HG03342 (cell line): Measurements from ENCODE around the gene CACNA1G.

ENCODE experiments used
- ATAC-seq: cut with Tn5 transposase; IDR thresholded peaks from one replicate; pipeline ENCODE4 v1.9.1; 2021; ENCODE audit warnings: mild to moderate bottlenecking, moderate library complexity; ENCODE audit not compliant: unreplicated experiment

Gene CACNA1G

GRCh38 chr17:50560185-50560824, at the start of gene CACNA1G:
Gene CACNA1G, plus strand, starts transcription at chr17:50560715. Its CDS starts 745 bp downstream, at chr17:50561460.
- peak; percentile 88 for ATAC-seq

- peak; percentile 85 for ATAC-seq
Measured at GRCh38 chr17:50511058-50511457, 49.5 kb upstream of the CACNA1G start.

- no peak for ATAC-seq
Measured at GRCh38 chr17:50513495-50513894, 47.0 kb upstream of the CACNA1G start.

GRCh38 chr17:50514388-50514787, 46.1 kb upstream of the CACNA1G start:
- ATAC-seq: no peak

GRCh38 chr17:50514936-50515702, 45.4 kb upstream of the CACNA1G start:
- ATAC-seq: no peak

GRCh38 chr17:50517011-50517410, 43.5 kb upstream of the CACNA1G start:
- no peak for ATAC-seq

- ATAC-seq: no peak
Measured at GRCh38 chr17:50517504-50518383, 42.8 kb upstream of the CACNA1G start.

- no peak for ATAC-seq
Measured at GRCh38 chr17:50518384-50519023, 42.0 kb upstream of the CACNA1G start.

- no peak for ATAC-seq
Measured at GRCh38 chr17:50519141-50519834, 41.2 kb upstream of the CACNA1G start.

- ATAC-seq: no peak
Measured at GRCh38 chr17:50520483-50520882, 40.0 kb upstream of the CACNA1G start.

GRCh38 chr17:50521514-50521913, 39.0 kb upstream of the CACNA1G start:
- no peak for ATAC-seq

GRCh38 chr17:50522766-50523165, 37.7 kb upstream of the CACNA1G start:
- ATAC-seq: no peak

- ATAC-seq: no peak
Measured at GRCh38 chr17:50523208-50523607, 37.3 kb upstream of the CACNA1G start.

- ATAC-seq: no peak
Measured at GRCh38 chr17:50524838-50525237, 35.7 kb upstream of the CACNA1G start.

- ATAC-seq: no peak
Measured at GRCh38 chr17:50527155-50527762, 33.3 kb upstream of the CACNA1G start.

- no peak for ATAC-seq
Measured at GRCh38 chr17:50527949-50528474, 32.5 kb upstream of the CACNA1G start.

GRCh38 chr17:50529849-50530248, 30.7 kb upstream of the CACNA1G start:
- no peak for ATAC-seq

GRCh38 chr17:50531428-50532025, 29.0 kb upstream of the CACNA1G start:
- no peak for ATAC-seq

GRCh38 chr17:50532452-50533024, 28.0 kb upstream of the CACNA1G start, which contains the start of gene EPN3:
Gene EPN3, plus strand, starts transcription at chr17:50532735. Its CDS starts 3,822 bp downstream, at chr17:50536557.
- ATAC-seq: no peak
